Right lobe of liver (tissue), 4 donors: Measurements from ENCODE around the gene COA4.

Experiments
- POLR2A ChIP-seq: fragments of 450-650 bp; IDR thresholded peaks from one replicate; pipeline ENCODE4 v1.6.1; 2017; ENCODE audit warnings: antibody characterized with exemption, mild to moderate bottlenecking
- TF ChIP-seq, protein P1 (sequence below), 4 donors: fragments of 200-600 bp in 3 of 4; fragments of 450-650 bp in 1 of 4; IDR thresholded peaks; one replicate each; pipeline versions ENCODE4 v1.5.1 to v1.8.0; 2016 to 2022; ENCODE audit warnings: antibody characterized with exemption in 4 of 4, mild to moderate bottlenecking in 2 of 4
- donor health status: DM: no; HTN: no; CAD: no.
- donor health status: DM: no; HTN: no; CAD: no.
- donor health status: DM: no; HTN: yes; CAD: no.

GRCh38 chr11:73854680-73855079 lies 22.0 kb downstream of the COA4 start:
- TF ChIP-seq, protein P1, sequence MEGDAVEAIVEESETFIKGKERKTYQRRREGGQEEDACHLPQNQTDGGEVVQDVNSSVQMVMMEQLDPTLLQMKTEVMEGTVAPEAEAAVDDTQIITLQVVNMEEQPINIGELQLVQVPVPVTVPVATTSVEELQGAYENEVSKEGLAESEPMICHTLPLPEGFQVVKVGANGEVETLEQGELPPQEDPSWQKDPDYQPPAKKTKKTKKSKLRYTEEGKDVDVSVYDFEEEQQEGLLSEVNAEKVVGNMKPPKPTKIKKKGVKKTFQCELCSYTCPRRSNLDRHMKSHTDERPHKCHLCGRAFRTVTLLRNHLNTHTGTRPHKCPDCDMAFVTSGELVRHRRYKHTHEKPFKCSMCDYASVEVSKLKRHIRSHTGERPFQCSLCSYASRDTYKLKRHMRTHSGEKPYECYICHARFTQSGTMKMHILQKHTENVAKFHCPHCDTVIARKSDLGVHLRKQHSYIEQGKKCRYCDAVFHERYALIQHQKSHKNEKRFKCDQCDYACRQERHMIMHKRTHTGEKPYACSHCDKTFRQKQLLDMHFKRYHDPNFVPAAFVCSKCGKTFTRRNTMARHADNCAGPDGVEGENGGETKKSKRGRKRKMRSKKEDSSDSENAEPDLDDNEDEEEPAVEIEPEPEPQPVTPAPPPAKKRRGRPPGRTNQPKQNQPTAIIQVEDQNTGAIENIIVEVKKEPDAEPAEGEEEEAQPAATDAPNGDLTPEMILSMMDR (IDR thresholded peaks at IDR 0.05): no peak
- TF ChIP-seq POLR2A: no peak
